ENCODE results near the gene KIAA1549.
A peak's percentile ranks its signal among the peaks of the same experiment; 100 is the strongest.

The KIAA1549 gene

DNA sequence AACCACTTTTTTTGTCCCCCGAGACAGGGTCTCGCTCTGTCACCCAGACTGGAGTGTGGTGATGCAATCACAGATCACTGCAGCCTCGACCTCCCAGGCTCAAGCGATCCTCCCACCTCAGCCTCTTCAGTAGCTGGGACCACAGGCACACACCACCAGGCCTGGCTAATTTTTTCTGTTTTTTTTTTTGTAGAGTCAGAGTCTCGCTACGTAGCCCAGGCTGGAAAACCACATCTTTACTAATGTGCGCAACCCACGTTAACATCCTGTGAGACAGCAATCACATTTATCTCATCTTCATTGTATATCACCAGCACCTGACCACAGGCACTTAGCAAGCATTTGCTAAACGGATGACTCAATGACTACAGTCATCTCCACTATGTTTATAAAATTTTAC is 105.4 kb downstream of the KIAA1549 start:
- peak; percentile 87 for DNase-seq (ENCODE audit: low read depth)
- H3K4me3 ChIP-seq (ENCODE audit: control insufficient read depth, low read depth, low read length): no peak overlapping the region
- TF ChIP-seq, protein P1, sequence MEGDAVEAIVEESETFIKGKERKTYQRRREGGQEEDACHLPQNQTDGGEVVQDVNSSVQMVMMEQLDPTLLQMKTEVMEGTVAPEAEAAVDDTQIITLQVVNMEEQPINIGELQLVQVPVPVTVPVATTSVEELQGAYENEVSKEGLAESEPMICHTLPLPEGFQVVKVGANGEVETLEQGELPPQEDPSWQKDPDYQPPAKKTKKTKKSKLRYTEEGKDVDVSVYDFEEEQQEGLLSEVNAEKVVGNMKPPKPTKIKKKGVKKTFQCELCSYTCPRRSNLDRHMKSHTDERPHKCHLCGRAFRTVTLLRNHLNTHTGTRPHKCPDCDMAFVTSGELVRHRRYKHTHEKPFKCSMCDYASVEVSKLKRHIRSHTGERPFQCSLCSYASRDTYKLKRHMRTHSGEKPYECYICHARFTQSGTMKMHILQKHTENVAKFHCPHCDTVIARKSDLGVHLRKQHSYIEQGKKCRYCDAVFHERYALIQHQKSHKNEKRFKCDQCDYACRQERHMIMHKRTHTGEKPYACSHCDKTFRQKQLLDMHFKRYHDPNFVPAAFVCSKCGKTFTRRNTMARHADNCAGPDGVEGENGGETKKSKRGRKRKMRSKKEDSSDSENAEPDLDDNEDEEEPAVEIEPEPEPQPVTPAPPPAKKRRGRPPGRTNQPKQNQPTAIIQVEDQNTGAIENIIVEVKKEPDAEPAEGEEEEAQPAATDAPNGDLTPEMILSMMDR (conservative IDR thresholded peaks at IDR 0.05; ENCODE audit: control insufficient read depth, insufficient read depth, low read depth, low read length): no peak

DNA sequence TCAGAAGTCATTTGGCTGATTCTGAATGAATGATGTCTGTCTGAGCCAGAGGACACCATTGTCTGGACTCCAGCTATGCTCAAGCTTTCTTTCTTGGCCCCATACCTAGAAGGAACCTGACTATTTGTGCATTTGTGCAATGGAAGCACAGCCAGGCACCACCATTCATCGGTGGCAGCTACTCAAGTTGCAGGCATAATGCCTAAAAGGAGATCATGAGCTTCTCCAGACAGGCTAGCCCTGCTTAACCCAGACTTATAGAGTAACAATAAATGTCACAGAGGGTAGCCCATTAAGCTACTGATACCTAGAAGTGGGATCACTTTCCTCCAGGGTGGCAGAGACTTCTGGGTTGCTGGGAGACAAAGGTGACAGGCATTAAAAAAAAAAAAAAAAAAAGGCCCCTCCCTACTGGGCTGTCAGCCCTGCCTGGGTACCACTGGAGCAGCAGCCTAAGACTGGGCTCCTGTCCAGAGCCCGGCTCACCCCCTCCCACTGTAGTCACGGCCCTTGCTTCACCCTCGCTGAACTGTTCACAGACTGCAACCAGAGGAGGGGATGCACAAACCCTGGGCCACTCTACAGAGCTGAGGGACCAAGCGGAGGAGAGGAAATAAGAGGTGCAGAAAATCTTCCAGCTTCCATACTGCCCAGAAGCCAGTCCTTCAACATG is 107.8 kb downstream of the KIAA1549 start:
- TF ChIP-seq, protein P1 (conservative IDR thresholded peaks at IDR 0.05; ENCODE audit: control insufficient read depth, insufficient read depth, low read depth, low read length): no peak
- no peak overlapping the region for H3K4me3 ChIP-seq (ENCODE audit: control insufficient read depth, low read depth, low read length)
- DNase-seq (ENCODE audit: low read depth): no peak

DNA sequence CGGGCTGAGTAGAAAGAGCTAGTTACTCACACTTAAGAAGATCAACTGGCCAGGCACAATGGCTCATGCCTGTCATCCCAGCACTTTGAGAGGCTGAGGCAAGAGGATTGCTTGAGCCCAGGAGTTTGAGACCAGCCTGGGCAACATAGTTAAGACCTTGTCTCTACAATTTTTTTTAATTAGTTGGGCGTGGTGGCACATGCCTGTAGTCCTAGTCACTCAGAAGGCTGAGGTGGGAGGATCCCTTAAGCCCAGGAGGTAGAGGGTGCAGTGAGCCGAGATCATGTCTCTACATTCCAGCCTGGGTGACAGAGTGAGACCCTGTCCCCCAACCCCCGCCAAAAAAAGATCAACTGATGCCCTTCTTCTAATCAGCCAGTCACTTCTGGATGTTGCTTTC is 108.6 kb downstream of the KIAA1549 start:
- DNase-seq (ENCODE audit: low read depth): no peak
- TF ChIP-seq, protein P1 (conservative IDR thresholded peaks at IDR 0.05; ENCODE audit: control insufficient read depth, insufficient read depth, low read depth, low read length): no peak
- no peak overlapping the region for H3K4me3 ChIP-seq (ENCODE audit: control insufficient read depth, low read depth, low read length)

DNA sequence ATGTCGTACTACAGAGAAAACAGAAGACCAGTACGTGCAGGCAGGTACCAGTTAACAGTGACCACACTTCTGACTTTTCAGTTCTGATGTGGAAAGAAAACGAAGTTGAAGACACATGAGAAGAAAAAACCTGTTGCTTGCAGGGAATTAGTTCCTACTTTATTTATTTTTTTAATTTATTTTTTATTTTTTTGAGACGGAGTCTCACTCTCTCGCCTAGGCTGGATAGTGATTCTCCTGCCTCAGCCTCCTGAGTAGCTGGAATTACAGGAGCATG is 109.4 kb downstream of the KIAA1549 start:
- DNase-seq (ENCODE audit: low read depth): no peak
- no peak overlapping the region for H3K4me3 ChIP-seq (ENCODE audit: control insufficient read depth, low read depth, low read length)
- TF ChIP-seq, protein P1 (conservative IDR thresholded peaks at IDR 0.05; ENCODE audit: control insufficient read depth, insufficient read depth, low read depth, low read length): no peak

DNA sequence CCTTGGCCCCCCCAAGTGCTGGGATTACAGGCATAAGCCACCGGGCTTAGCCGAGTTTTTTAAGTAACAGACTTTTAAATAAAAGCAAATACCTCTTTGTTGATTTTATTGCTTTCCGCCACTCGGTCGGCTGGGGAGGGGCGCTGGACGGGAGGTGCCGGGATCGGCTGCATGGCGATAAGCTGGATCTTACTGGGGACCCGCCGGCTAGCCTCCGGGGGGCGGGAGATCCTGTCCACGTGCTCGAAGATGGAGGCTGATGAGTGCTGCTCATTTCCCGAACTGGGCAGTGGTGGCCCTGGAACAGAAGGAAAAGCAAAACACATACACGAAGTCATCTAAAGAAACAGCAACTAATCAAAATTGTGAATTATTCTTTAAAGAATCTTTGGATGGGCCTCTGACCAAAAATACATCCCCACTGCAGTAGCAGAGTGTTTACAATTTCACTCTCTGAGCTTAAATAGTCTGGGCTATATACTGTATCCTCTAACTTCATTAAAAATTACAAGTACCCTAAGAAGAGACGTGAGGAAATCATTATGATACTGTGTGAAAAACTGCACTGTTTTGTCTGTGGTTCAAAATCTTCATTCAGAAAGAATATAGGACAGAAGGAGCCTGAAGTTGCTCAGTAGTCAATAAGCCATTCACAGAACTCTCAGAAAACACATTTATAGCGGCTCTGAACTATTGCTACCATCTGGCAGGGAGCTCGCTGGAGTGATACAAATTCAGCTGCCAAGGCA is 110.0 kb downstream of the KIAA1549 start:
- no peak for DNase-seq (ENCODE audit: low read depth)
- no peak overlapping the region for H3K4me3 ChIP-seq (ENCODE audit: control insufficient read depth, low read depth, low read length)
- TF ChIP-seq, protein P1 (conservative IDR thresholded peaks at IDR 0.05; ENCODE audit: control insufficient read depth, insufficient read depth, low read depth, low read length): no peak

DNA sequence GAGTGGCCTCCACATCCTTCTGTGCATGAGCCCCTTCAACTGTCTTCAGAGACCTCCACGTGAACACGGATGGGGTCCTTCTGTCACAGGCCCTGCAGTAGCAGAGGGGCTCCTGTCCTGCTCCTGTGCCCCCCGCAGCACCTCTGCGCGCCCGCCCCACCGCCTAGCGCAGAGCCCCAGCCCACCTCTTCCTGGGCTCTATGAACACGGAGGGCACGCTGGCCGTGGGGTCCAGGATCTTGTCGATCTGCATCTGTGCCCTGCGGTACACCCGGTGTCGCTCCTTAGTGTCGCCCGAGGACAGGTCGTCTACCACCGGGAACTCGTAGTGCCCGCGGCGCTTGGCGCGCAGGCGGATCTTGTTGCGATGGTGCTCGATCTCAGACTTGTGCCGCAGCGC is 111.8 kb downstream of the KIAA1549 start:
- DNase-seq (ENCODE audit: low read depth): no peak
- H3K4me3 ChIP-seq (ENCODE audit: control insufficient read depth, low read depth, low read length): no peak overlapping the region
- TF ChIP-seq, protein P1 (conservative IDR thresholded peaks at IDR 0.05; ENCODE audit: control insufficient read depth, insufficient read depth, low read depth, low read length): no peak

All from fibroblast of mammary gland (primary cell).